Fibroblast of villous mesenchyme (primary cell): ENCODE results near the gene EPB41L4B. TPM values are rescaled to one million over a fixed set of nuclear protein-coding genes. Genes with fewer than 3 reads are reported as not detected.
"Not testable (repeated sequence)": the region's sequence is repeated elsewhere in the genome, so short reads cannot be mapped to it uniquely, and the experiment has no call there.

Experiments
- DNase-seq: peaks from one replicate; pipeline ENCODE4 v3.0.0-alpha.2; 2010; ENCODE audit warnings: low read depth
- H3K4me3 ChIP-seq: 2 replicates; pipeline ENCODE4 v1.5.1; 2011; ENCODE audit warnings: low read depth, mild to moderate bottlenecking, low read length
- small RNA-seq: library from RNA; depleted of rRNA; stranded (forward); fragments of <200 nt; gene quantifications from one replicate; pipeline ENCODE3, GENCODE V24; 2012
- total RNA-seq: library from RNA; depleted of rRNA; stranded (reverse); fragments of >200 nt; gene quantifications from 2 replicates; pipeline ENCODE4 v1.2.3, GENCODE V29; 2012
- TF ChIP-seq, protein P1 (sequence below): IDR thresholded peaks from 2 replicates; pipeline ENCODE4 v1.5.1; 2012; ENCODE audit warnings: low read depth, mild to moderate bottlenecking, low read length; ENCODE audit not compliant: insufficient read depth

The EPB41L4B gene
- total RNA-seq, 1 donor: under 0.01 TPM

DNA sequence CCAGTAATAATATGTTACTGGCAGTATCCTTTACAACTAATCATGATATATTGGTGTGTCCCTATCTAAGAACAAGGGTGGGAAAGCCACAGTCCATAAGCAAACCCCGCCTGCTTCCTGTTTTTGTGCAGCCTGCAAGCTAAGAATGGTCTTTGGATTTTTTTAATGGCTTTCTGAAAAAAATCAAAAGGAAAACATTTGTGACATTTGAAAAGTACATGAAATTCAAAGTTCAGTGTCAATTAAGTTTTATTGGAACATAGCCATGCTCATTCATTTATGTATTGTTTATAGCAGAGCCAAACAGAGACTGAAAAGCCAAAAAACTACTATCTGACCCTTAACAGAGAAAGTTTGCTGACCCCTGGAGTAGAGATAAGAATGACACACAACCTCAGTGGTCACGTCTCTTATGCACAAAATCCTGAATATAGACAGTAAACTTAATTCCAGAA, 188.3 kb downstream of the EPB41L4B start:
- H3K4me3 ChIP-seq: no peak overlapping the region
- TF ChIP-seq, protein P1, sequence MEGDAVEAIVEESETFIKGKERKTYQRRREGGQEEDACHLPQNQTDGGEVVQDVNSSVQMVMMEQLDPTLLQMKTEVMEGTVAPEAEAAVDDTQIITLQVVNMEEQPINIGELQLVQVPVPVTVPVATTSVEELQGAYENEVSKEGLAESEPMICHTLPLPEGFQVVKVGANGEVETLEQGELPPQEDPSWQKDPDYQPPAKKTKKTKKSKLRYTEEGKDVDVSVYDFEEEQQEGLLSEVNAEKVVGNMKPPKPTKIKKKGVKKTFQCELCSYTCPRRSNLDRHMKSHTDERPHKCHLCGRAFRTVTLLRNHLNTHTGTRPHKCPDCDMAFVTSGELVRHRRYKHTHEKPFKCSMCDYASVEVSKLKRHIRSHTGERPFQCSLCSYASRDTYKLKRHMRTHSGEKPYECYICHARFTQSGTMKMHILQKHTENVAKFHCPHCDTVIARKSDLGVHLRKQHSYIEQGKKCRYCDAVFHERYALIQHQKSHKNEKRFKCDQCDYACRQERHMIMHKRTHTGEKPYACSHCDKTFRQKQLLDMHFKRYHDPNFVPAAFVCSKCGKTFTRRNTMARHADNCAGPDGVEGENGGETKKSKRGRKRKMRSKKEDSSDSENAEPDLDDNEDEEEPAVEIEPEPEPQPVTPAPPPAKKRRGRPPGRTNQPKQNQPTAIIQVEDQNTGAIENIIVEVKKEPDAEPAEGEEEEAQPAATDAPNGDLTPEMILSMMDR: no peak
- no peak for DNase-seq

DNA sequence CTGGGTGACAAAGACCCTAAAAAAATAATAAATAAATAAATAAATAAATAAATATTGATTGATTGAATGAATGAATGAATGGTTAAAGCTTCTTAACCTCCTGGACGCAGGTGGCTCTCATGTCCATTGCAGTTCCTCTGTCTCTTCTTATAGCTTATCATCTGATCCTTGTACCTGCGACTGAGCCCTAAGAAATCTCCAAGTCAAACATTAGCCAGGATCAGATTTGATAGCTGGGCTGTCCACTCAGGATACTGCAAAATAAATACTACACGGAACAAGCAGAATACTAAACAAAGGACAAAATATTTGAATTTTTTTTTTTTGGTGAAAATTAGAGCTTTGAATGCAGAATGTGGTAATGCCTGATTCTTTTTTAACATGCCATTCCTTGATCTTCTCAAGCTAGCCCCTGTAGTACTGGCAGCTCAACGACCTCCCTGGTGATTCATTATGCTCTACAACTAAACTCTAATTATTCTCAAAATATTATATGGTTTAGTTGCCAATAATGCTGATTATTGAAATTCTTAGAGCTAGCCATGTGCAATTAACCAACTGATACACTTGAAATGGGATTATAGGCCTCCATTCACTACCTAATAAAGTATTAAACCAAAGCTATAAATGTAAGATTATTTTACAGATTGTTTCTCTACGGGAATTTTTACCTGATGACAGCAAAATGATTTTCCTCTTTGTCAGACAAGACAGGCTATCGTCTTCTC, 191.2 kb downstream of the EPB41L4B start:
- DNase-seq: no peak
- TF ChIP-seq, protein P1: no peak

DNA sequence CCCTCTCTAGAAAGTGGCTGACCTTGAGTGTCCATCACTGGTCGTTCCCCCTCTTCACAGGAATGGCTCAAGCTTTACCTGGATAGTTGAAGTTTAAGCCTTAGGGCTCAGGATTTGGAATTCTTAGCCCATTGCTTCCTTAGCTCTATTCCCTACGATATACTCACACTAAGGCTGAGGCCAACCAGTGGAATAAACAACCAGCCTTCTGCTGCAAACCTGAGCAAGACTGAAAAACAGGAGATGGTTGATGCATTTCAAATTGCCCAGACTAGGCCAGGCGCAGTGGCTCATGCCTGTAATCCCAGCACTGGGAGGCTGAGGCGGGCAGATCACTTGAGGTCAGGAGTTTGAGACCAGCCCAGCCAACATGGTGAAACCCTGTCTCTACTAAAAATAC, 194.2 kb downstream of the EPB41L4B start:
- not testable (repeated sequence) for H3K4me3 ChIP-seq, DNase-seq

More for the DNA sequence above, 191.2 kb downstream of the EPB41L4B start:
- H3K4me3 ChIP-seq: no peak overlapping the region

DNA sequence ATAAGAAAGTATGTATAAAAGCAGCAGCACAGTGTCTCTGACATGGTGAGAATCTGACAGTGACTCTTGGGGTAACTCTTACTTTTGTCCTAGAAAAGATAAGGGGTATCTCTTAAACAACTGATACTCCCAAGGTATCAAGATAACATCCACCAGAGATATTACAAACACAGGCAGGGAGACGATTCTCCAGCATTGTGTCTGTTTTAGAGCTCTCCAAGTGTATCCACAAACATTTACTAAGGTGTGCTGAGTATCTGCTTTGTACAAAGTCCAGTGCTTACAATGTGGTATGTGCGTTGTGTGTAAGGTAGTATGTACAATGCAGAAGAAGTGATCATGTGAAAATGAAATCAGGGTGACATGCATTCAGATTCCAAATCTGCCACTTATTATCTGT, 196.7 kb downstream of the EPB41L4B start:
- no peak overlapping the region for H3K4me3 ChIP-seq
- TF ChIP-seq, protein P1: no peak
- no peak for DNase-seq

DNA sequence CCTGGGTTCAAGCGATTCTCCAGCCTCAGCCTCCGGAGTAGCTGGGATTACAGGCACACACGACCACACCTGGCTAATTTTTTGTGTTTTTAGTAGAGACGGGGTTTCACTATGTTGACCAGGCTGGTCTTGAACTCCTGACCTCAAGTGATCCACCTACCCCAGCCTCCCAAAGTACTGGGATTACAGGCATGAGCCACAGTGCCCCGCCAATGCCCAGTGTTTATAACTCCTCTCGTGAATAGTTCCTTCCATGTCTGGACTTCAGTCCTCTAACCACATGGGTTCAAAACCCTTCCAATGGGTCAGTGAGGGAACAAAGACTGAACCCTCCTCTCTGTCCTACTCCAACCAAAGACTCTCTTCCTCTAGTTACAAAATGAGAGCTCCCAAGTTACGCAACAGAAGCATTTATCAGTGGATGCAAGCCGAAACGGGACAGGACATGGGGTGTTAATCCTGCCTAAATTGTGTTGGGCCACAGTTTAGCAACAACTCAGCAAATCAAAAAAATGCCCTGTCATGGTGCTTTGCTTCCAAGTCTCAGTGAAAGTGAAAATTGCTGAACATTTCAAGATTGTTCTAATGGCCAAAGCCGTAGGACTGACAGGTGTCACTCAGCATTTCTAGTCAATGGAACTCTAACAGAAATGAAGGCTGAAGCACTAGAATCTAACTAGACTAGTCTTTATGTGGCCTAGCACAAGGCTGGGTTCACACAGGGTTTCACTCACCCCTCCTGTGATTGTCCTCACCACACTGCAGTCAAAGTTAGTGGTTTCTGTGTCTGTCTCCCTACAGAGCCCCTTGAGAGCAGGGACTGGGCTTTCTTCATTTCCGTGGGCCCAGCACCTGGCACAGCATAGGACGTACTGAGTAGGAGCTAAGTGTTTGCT, 197.9 kb downstream of the EPB41L4B start:
- TF ChIP-seq, protein P1: no peak
- H3K4me3 ChIP-seq: no peak overlapping the region
- DNase-seq: peak; percentile 61

Small RNA genes within 50 kb of the gene (small RNA-seq; reads per million reads assigned to genes)
- not detected for gene RF00019
- not detected for gene RNU6-984P

Other genes starting within 250 kb of the EPB41L4B start
- gene TMEM245, start 201.1 kb downstream of the EPB41L4B start, total RNA-seq: 54.4 and 86.8 TPM in 2 replicates
- under 0.01 TPM in 1 of 2 replicates, not detected in the other for gene FRRS1L, start 153.8 kb downstream of the EPB41L4B start, total RNA-seq
- under 0.01 TPM in 2 replicates for gene PTPN3, start 177.2 kb upstream of the EPB41L4B start, total RNA-seq